ENCODE measurements around the gene MSI2. TPM values are rescaled to one million over a fixed set of nuclear protein-coding genes. Genes with fewer than 3 reads are reported as not detected.

The MSI2 gene
- total and polyA plus RNA-seq, 2 experiments from 2014 or later, result 4.3 to 17.9 TPM

GRCh38 chr17:57425431-57425830 lies 169.1 kb downstream of the MSI2 start:
- Histone ChIP-seq H3K27ac (no peak overlapping the region), H3K4me3 (no peak overlapping the region), H3K9ac (no peak overlapping the region), H3K27me3 (replicated peaks; ENCODE audit: insufficient read depth) (no peaks in the 10 kb centered on the region), H3K9me2 (ENCODE audit: insufficient read depth) (no peaks in the 10 kb centered on the region), H3K9me3 (ENCODE audit: low read depth) (no peaks in the 10 kb centered on the region), H2AFZ (no peak overlapping the region), H3K4me2 (ENCODE audit: unreplicated experiment) (no peak overlapping the region), H3F3A (ENCODE audit: insufficient read depth) (peaks cover 8% of the 10 kb centered on the region; the same call in 1 of the 2 replicates), H4K20me1 (ENCODE audit: insufficient read depth) (no peaks in the 10 kb centered on the region; the same call in 1 of the 2 replicates), H3K4me1 (ENCODE audit: insufficient read depth) (peaks cover 19% of the 10 kb centered on the region), H3K79me2 (ENCODE audit: insufficient read depth) (no peaks in the 10 kb centered on the region), H3K36me3 (ENCODE audit: low read depth) (no peaks in the 10 kb centered on the region)
- no peak for TF ChIP-seq EZH2phosphoT487 (IDR thresholded peaks at IDR 0.05; ENCODE audit: insufficient read depth, low read depth)
- no peak for TF ChIP-seq EZH2 (IDR thresholded peaks at IDR 0.05; ENCODE audit: insufficient read depth, poor library complexity, severe bottlenecking)
- DNase-seq, result no peak
- in situ Hi-C loops (cut with MboI), result no loop called here
- WGBS, 2 experiments (ENCODE audit: low coverage in 1 of 2, low lambda C conversion rate in 2 of 2, missing lambda C conversion rate in 2 of 2), result 90 to 94% methylated on average over 5 of the region's 5 CpGs

- TF ChIP-seq EZH2 (IDR thresholded peaks at IDR 0.05; ENCODE audit: insufficient read depth, poor library complexity, severe bottlenecking) (no peak), EZH2phosphoT487 (IDR thresholded peaks at IDR 0.05; ENCODE audit: insufficient read depth, low read depth) (no peak)
- Histone ChIP-seq H3K4me1 (ENCODE audit: insufficient read depth) (peaks cover 19% of the 10 kb centered on the region), H3K9me2 (ENCODE audit: insufficient read depth) (no peaks in the 10 kb centered on the region), H3K27ac (no peak overlapping the region), H2AFZ (no peak overlapping the region), H3K9me3 (ENCODE audit: low read depth) (no peaks in the 10 kb centered on the region), H3K36me3 (ENCODE audit: low read depth) (no peaks in the 10 kb centered on the region), H3K4me3 (no peak overlapping the region), H3K27me3 (replicated peaks; ENCODE audit: insufficient read depth) (no peaks in the 10 kb centered on the region), H3K79me2 (ENCODE audit: insufficient read depth) (no peaks in the 10 kb centered on the region), H3K9ac (no peak overlapping the region), H3K4me2 (ENCODE audit: unreplicated experiment) (no peak overlapping the region), H3F3A (ENCODE audit: insufficient read depth) (peaks cover 8% of the 10 kb centered on the region; the same call in 1 of the 2 replicates), H4K20me1 (ENCODE audit: insufficient read depth) (no peaks in the 10 kb centered on the region; the same call in 1 of the 2 replicates)
- in situ Hi-C loops (cut with MboI), result no loop called here
- no peak for DNase-seq
- 77 to 83% methylated on average over 10 of the region's 10 CpGs for WGBS, 2 experiments (ENCODE audit: low coverage in 1 of 2, low lambda C conversion rate in 2 of 2, missing lambda C conversion rate in 2 of 2)
Measured at GRCh38 chr17:57425903-57426880, 169.9 kb downstream of the MSI2 start.

- Histone ChIP-seq H3K9ac (no peak overlapping the region), H3K9me2 (ENCODE audit: insufficient read depth) (no peaks in the 10 kb centered on the region), H3K4me3 (no peak overlapping the region), H3K79me2 (ENCODE audit: insufficient read depth) (no peaks in the 10 kb centered on the region), H3F3A (ENCODE audit: insufficient read depth) (no peaks in the 10 kb centered on the region), H3K27me3 (replicated peaks; ENCODE audit: insufficient read depth) (no peaks in the 10 kb centered on the region), H2AFZ (no peak overlapping the region), H3K9me3 (ENCODE audit: low read depth) (no peaks in the 10 kb centered on the region), H3K4me1 (ENCODE audit: insufficient read depth) (0 out of 2 replicates have a peak, but pooled peaks cover 12% of the 10 kb centered on the region), H4K20me1 (ENCODE audit: insufficient read depth) (no peaks in the 10 kb centered on the region; the same call in 1 of the 2 replicates), H3K4me2 (ENCODE audit: unreplicated experiment) (no peak overlapping the region), H3K36me3 (ENCODE audit: low read depth) (no peaks in the 10 kb centered on the region), H3K27ac (no peak overlapping the region)
- 70 to 71% methylated on average over 4 of the region's 4 CpGs for WGBS, 2 experiments (ENCODE audit: low coverage in 1 of 2, low lambda C conversion rate in 2 of 2, missing lambda C conversion rate in 2 of 2)
- DNase-seq, result no peak
- no peak for TF ChIP-seq EZH2 (IDR thresholded peaks at IDR 0.05; ENCODE audit: insufficient read depth, poor library complexity, severe bottlenecking)
- TF ChIP-seq EZH2phosphoT487 (IDR thresholded peaks at IDR 0.05; ENCODE audit: insufficient read depth, low read depth), result no peak
- in situ Hi-C loops (cut with MboI), result no loop called here
Measured at GRCh38 chr17:57429966-57430365, 173.6 kb downstream of the MSI2 start.

- in situ Hi-C loops (cut with MboI), result no loop called here
- TF ChIP-seq EZH2phosphoT487 (IDR thresholded peaks at IDR 0.05; ENCODE audit: insufficient read depth, low read depth), result no peak
- TF ChIP-seq EZH2 (IDR thresholded peaks at IDR 0.05; ENCODE audit: insufficient read depth, poor library complexity, severe bottlenecking), result no peak
Measured at GRCh38 chr17:57431415-57431814, 175.1 kb downstream of the MSI2 start.

More at GRCh38 chr17:57431415-57431814, 175.1 kb downstream of the MSI2 start:
- Histone ChIP-seq H2AFZ (no peak overlapping the region), H3K79me2 (ENCODE audit: insufficient read depth) (no peaks in the 10 kb centered on the region), H3K9ac (no peak overlapping the region), H3K9me2 (ENCODE audit: insufficient read depth) (no peaks in the 10 kb centered on the region), H3K27me3 (replicated peaks; ENCODE audit: insufficient read depth) (no peaks in the 10 kb centered on the region), H3F3A (ENCODE audit: insufficient read depth) (no peaks in the 10 kb centered on the region), H3K4me1 (ENCODE audit: insufficient read depth) (no peaks in the 10 kb centered on the region), H3K9me3 (ENCODE audit: low read depth) (no peaks in the 10 kb centered on the region), H4K20me1 (ENCODE audit: insufficient read depth) (no peaks in the 10 kb centered on the region; the same call in 1 of the 2 replicates), H3K36me3 (ENCODE audit: low read depth) (no peaks in the 10 kb centered on the region), H3K4me2 (ENCODE audit: unreplicated experiment) (no peak overlapping the region), H3K27ac (no peak overlapping the region), H3K4me3 (no peak overlapping the region)
- 90 to 92% methylated on average over 3 of the region's 3 CpGs for WGBS, 2 experiments (ENCODE audit: low coverage in 1 of 2, low lambda C conversion rate in 2 of 2, missing lambda C conversion rate in 2 of 2)
- no peak for DNase-seq

All from GM23248 (cell line).